ENCODE data around the gene CNTLN. TPM values are rescaled to one million over a fixed set of nuclear protein-coding genes. Genes with fewer than 3 reads are reported as not detected.
"Not testable (repeated sequence)": the region's sequence is repeated elsewhere in the genome, so short reads cannot be mapped to it uniquely, and the experiment has no call there.

Gene CNTLN
- total RNA-seq, 2 donors from 2014 or later: 0.40 to 0.50 TPM

- Mint-ChIP-seq H3K27me3 (no peaks in the 10 kb centered on the region), H3K4me1 (no peaks in the 10 kb centered on the region), H3K4me3 (no peak overlapping the region), H3K36me3 (ENCODE audit: low read depth) (no peaks in the 10 kb centered on the region), H3K27ac (no peak overlapping the region)
- DNase-seq: no peak
- no peaks in the 10 kb centered on the region for H3K9me3 ChIP-seq (ENCODE audit: control insufficient read depth, low read length, poor library complexity, severe bottlenecking)
- ATAC-seq: no peak
Measured at GRCh38 chr9:17481565-17481964, 346.7 kb downstream of the CNTLN start.

GRCh38 chr9:17484906-17485305, 350.1 kb downstream of the CNTLN start:
- Mint-ChIP-seq H3K4me1 (no peaks in the 10 kb centered on the region), H3K27me3 (no peaks in the 10 kb centered on the region), H3K36me3 (ENCODE audit: low read depth) (no peaks in the 10 kb centered on the region), H3K4me3 (no peak overlapping the region), H3K27ac (no peak overlapping the region)
- H3K9me3 ChIP-seq (ENCODE audit: control insufficient read depth, low read length, poor library complexity, severe bottlenecking): no peaks in the 10 kb centered on the region
- no peak for DNase-seq
- no peak for ATAC-seq

GRCh38 chr9:17486396-17486795, 351.6 kb downstream of the CNTLN start:
- H3K36me3 Mint-ChIP-seq (ENCODE audit: low read depth): no peaks in the 10 kb centered on the region
- DNase-seq (no peak), ATAC-seq (no peak)
- no peaks in the 10 kb centered on the region for H3K4me1 Mint-ChIP-seq
- H3K27me3 Mint-ChIP-seq: no peaks in the 10 kb centered on the region
- no peak overlapping the region for H3K27ac Mint-ChIP-seq
- no peaks in the 10 kb centered on the region for H3K9me3 ChIP-seq (ENCODE audit: control insufficient read depth, low read length, poor library complexity, severe bottlenecking)
- H3K4me3 Mint-ChIP-seq: no peak overlapping the region

- no peak overlapping the region for H3K27ac Mint-ChIP-seq
- no peaks in the 10 kb centered on the region for H3K27me3 Mint-ChIP-seq
- ATAC-seq (no peak), DNase-seq (no peak)
- H3K9me3 ChIP-seq (ENCODE audit: control insufficient read depth, low read length, poor library complexity, severe bottlenecking): no peaks in the 10 kb centered on the region
- H3K4me3 Mint-ChIP-seq: no peak overlapping the region
- no peaks in the 10 kb centered on the region for H3K4me1 Mint-ChIP-seq
- H3K36me3 Mint-ChIP-seq (ENCODE audit: low read depth): no peaks in the 10 kb centered on the region
Measured at GRCh38 chr9:17487467-17487866, 352.6 kb downstream of the CNTLN start.

GRCh38 chr9:17488662-17489061, 353.8 kb downstream of the CNTLN start:
- Mint-ChIP-seq H3K36me3 (ENCODE audit: low read depth) (no peaks in the 10 kb centered on the region), H3K4me1 (no peaks in the 10 kb centered on the region), H3K27ac (no peak overlapping the region), H3K4me3 (no peak overlapping the region), H3K27me3 (no peaks in the 10 kb centered on the region)
- ATAC-seq (no peak), DNase-seq (no peak)
- no peaks in the 10 kb centered on the region for H3K9me3 ChIP-seq (ENCODE audit: control insufficient read depth, low read length, poor library complexity, severe bottlenecking)

GRCh38 chr9:17490110-17490509, 355.3 kb downstream of the CNTLN start:
- H3K9me3 ChIP-seq (ENCODE audit: control insufficient read depth, low read length, poor library complexity, severe bottlenecking): no peaks in the 10 kb centered on the region
- DNase-seq: no peak
- ATAC-seq: no peak
- no peaks in the 10 kb centered on the region for H3K4me1 Mint-ChIP-seq
- no peak overlapping the region for H3K27ac Mint-ChIP-seq
- no peak overlapping the region for H3K4me3 Mint-ChIP-seq
- no peaks in the 10 kb centered on the region for H3K27me3 Mint-ChIP-seq
- H3K36me3 Mint-ChIP-seq (ENCODE audit: low read depth): no peaks in the 10 kb centered on the region

GRCh38 chr9:17491780-17492179, 356.9 kb downstream of the CNTLN start:
- H3K27me3 Mint-ChIP-seq: no peaks in the 10 kb centered on the region
- H3K36me3 Mint-ChIP-seq (ENCODE audit: low read depth): no peaks in the 10 kb centered on the region
- ATAC-seq (no peak), DNase-seq (no peak)
- no peak overlapping the region for H3K4me3 Mint-ChIP-seq
- H3K27ac Mint-ChIP-seq: no peak overlapping the region
- no peaks in the 10 kb centered on the region for H3K9me3 ChIP-seq (ENCODE audit: control insufficient read depth, low read length, poor library complexity, severe bottlenecking)
- no peaks in the 10 kb centered on the region for H3K4me1 Mint-ChIP-seq

- Mint-ChIP-seq H3K27ac (no peak overlapping the region), H3K36me3 (ENCODE audit: low read depth) (no peaks in the 10 kb centered on the region), H3K4me3 (no peak overlapping the region), H3K4me1 (no peaks in the 10 kb centered on the region), H3K27me3 (no peaks in the 10 kb centered on the region)
- DNase-seq: no peak
- no peak for ATAC-seq
- no peaks in the 10 kb centered on the region for H3K9me3 ChIP-seq (ENCODE audit: control insufficient read depth, low read length, poor library complexity, severe bottlenecking)
Measured at GRCh38 chr9:17503196-17503595, 368.4 kb downstream of the CNTLN start.

GRCh38 chr9:17509151-17509550, 374.3 kb downstream of the CNTLN start:
- H3K27me3 Mint-ChIP-seq: no peaks in the 10 kb centered on the region
- no peaks in the 10 kb centered on the region for H3K4me1 Mint-ChIP-seq
- no peak overlapping the region for H3K4me3 Mint-ChIP-seq
- no peak for ATAC-seq
- H3K36me3 Mint-ChIP-seq (ENCODE audit: low read depth): no peaks in the 10 kb centered on the region
- H3K27ac Mint-ChIP-seq: no peak overlapping the region
- no peaks in the 10 kb centered on the region for H3K9me3 ChIP-seq (ENCODE audit: control insufficient read depth, low read length, poor library complexity, severe bottlenecking)
- no peak for DNase-seq

- Mint-ChIP-seq H3K4me1 (no peaks in the 10 kb centered on the region), H3K4me3 (no peak overlapping the region), H3K27ac (no peak overlapping the region), H3K27me3 (no peaks in the 10 kb centered on the region), H3K36me3 (ENCODE audit: low read depth) (no peaks in the 10 kb centered on the region)
- no peaks in the 10 kb centered on the region for H3K9me3 ChIP-seq (ENCODE audit: control insufficient read depth, low read length, poor library complexity, severe bottlenecking)
- ATAC-seq (no peak), DNase-seq (no peak)
Measured at GRCh38 chr9:17509701-17510100, 374.9 kb downstream of the CNTLN start.

GRCh38 chr9:17519761-17520160, 384.9 kb downstream of the CNTLN start:
- Mint-ChIP-seq H3K4me1 (no peaks in the 10 kb centered on the region), H3K27ac (no peak overlapping the region), H3K36me3 (ENCODE audit: low read depth) (no peaks in the 10 kb centered on the region), H3K4me3 (no peak overlapping the region), H3K27me3 (no peaks in the 10 kb centered on the region)
- ATAC-seq (no peak), DNase-seq (no peak)
- no peaks in the 10 kb centered on the region for H3K9me3 ChIP-seq (ENCODE audit: control insufficient read depth, low read length, poor library complexity, severe bottlenecking)

- DNase-seq (no peak), ATAC-seq (no peak)
- Mint-ChIP-seq H3K27ac (no peak overlapping the region), H3K4me3 (no peak overlapping the region), H3K4me1 (no peaks in the 10 kb centered on the region), H3K36me3 (ENCODE audit: low read depth) (no peaks in the 10 kb centered on the region), H3K27me3 (no peaks in the 10 kb centered on the region)
- no peaks in the 10 kb centered on the region for H3K9me3 ChIP-seq (ENCODE audit: control insufficient read depth, low read length, poor library complexity, severe bottlenecking)
Measured at GRCh38 chr9:17520268-17521064, 385.6 kb downstream of the CNTLN start.

- DNase-seq (no peak), ATAC-seq (no peak)
- Mint-ChIP-seq H3K4me1 (no peaks in the 10 kb centered on the region), H3K27ac (no peak overlapping the region), H3K36me3 (ENCODE audit: low read depth) (no peaks in the 10 kb centered on the region), H3K4me3 (no peak overlapping the region), H3K27me3 (no peaks in the 10 kb centered on the region)
- no peaks in the 10 kb centered on the region for H3K9me3 ChIP-seq (ENCODE audit: control insufficient read depth, low read length, poor library complexity, severe bottlenecking)
Measured at GRCh38 chr9:17521100-17521855, 386.4 kb downstream of the CNTLN start.

- DNase-seq; H3K9me3 ChIP-seq (ENCODE audit: control insufficient read depth, low read length, poor library complexity, severe bottlenecking); H3K27me3 Mint-ChIP-seq; H3K4me3 Mint-ChIP-seq; H3K4me1 Mint-ChIP-seq; ATAC-seq; H3K27ac Mint-ChIP-seq; H3K36me3 Mint-ChIP-seq (ENCODE audit: low read depth): not testable (repeated sequence)
Measured at GRCh38 chr9:17526726-17527125, 391.9 kb downstream of the CNTLN start.

Data from T-helper 17 cell (primary cell).